RWPE1 (cell line): ENCODE measurements around the gene OR10J4.

Experiments used
- CTCF ChIA-PET: fragments of 350-600 bp; sonication (Branson Sonifier 250); formaldehyde crosslinking; extraction: SDS; loops from one replicate; lab custom pipeline; 2021; lab: Yijun Ruan, JAX
- POLR2A ChIA-PET: fragments of 400-600 bp; formaldehyde crosslinking; extraction: SDS; loops from one replicate; lab custom pipeline; 2020; ENCODE audit warnings: antibody characterized with exemption; ENCODE audit not compliant: low non-redundant PET; lab: Yijun Ruan, JAX
- DNase-seq: peaks from one replicate; pipeline ENCODE4 v3.0.0; 2012; ENCODE audit warnings: low spot score
- H3K27ac ChIP-seq: fragments of 450-650 bp; 2 replicates; pipeline ENCODE4 v1.5.1; 2017
- CTCF ChIP-seq: fragments of 450-650 bp; conservative IDR thresholded peaks from 2 replicates; pipeline ENCODE4 v1.5.1; 2017; ENCODE audit warnings: low read depth, mild to moderate bottlenecking

Gene OR10J4

GRCh38 chr1:159430985-159431384 lies 1.0 kb upstream of the OR10J4 start:
- ChIA-PET POLR2A (no interaction called here), CTCF (no interaction called here)
- no peak overlapping the region for H3K27ac ChIP-seq
- no peak for TF ChIP-seq CTCF
- DNase-seq: no peak

GRCh38 chr1:159436469-159436868 lies 4.5 kb downstream of the OR10J4 start:
- POLR2A ChIA-PET: no interaction called here
- CTCF ChIA-PET: no interaction called here
- no peak for TF ChIP-seq CTCF
- DNase-seq: no peak
- H3K27ac ChIP-seq: no peak overlapping the region

GRCh38 chr1:159439422-159439821 lies 7.4 kb downstream of the OR10J4 start, which contains the start of gene OR10J1:
TSS of gene OR10J1 (plus strand) at chr1:159439722. CDS start at chr1:159439792, 70 bp downstream.
- ChIA-PET POLR2A (no interaction called here), CTCF (no interaction called here)
- DNase-seq: no peak
- TF ChIP-seq CTCF: no peak
- no peak within 1 kb of the TSS for H3K27ac ChIP-seq

GRCh38 chr1:159441360-159441759 lies 9.4 kb downstream of the OR10J4 start:
- H3K27ac ChIP-seq: no peak overlapping the region
- TF ChIP-seq CTCF: no peak
- no peak for DNase-seq
- ChIA-PET POLR2A (no interaction called here), CTCF (no interaction called here)

- no peak for TF ChIP-seq CTCF
- CTCF ChIA-PET: no interaction called here
- DNase-seq: no peak
- H3K27ac ChIP-seq: no peak overlapping the region
- POLR2A ChIA-PET: no interaction called here
These were observed 10.4 kb downstream of the OR10J4 start for GRCh38 chr1:159442428-159442827.

- CTCF ChIA-PET: no interaction called here
These were observed 11.2 kb downstream of the OR10J4 start for GRCh38 chr1:159443066-159443750.

More at GRCh38 chr1:159443066-159443750, 11.2 kb downstream of the OR10J4 start:
- no peak for TF ChIP-seq CTCF
- POLR2A ChIA-PET: no interaction called here
- no peak for DNase-seq
- H3K27ac ChIP-seq: no peak overlapping the region
